Limb (tissue), 2 donors: ENCODE data around the gene FAM131C.
"Not testable (repeated sequence)": the region's sequence is repeated elsewhere in the genome, so short reads cannot be mapped to it uniquely, and the experiment has no call there.

Experiments
- DNase-seq, 2 donors: peaks; one replicate each; pipeline ENCODE4 v3.0.0-alpha.2; 2016; ENCODE audit errors: extremely low spot score in 2 of 2

FAM131C gene

GRCh38 chr1:16077406-16078245 lies 4.2 kb upstream of the FAM131C start:
- DNase-seq: no peak

GRCh38 chr1:16076865-16077238 lies 3.4 kb upstream of the FAM131C start:
- DNase-seq: no peak

- DNase-seq: no peak
These were observed 2.8 kb upstream of the FAM131C start for GRCh38 chr1:16076031-16076864.

DNA sequence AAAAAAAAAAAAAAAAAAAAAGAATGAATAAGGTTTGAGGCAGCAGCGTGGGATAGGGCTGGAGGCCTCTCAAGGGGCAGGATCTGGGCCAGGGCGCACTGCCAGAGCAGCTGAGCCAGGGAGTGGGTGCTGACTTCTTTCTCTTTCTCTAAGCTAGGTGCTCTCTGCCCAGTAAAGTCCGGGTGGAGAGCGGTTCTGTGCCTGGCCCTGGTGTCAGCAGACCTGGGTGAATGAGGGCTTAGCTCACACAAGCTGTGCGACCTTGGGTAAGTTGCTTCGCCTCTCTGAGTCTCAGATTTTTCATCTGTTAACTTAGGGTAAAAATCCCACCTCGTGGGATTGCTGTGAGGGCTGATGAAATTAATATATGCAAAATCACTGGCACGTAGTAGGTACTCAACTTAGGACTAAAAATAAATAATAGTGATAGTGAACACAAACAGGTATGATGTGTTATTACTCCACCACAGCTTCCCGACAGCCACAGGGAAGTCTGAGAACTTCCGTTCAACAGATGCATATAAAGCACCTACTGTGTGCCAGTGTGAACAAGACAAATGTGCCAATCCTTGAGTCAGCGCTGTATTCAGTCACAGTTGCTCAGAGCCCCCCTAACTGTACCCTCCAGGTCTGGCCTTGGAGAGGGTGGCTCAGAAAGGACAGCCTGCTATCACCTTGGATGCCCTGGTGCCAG lies 2.0 kb upstream of the FAM131C start:
- DNase-seq: no peak

DNA sequence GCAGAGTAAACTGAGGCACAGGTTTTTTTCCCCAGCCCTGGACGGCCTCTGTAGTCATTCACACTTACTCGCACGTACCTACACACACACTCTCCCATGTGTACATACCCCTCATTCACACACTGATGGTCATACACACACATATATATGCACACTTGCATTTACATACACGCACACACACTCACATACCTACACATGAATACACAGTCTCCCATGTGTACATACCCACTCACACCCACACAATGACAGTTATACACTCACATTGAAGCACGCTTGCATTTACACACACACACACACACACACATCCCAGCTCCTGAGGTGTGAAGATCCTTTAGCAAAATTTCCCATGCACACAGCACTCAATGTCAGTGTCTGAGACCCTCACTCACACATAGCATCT lies 766 bp upstream of the FAM131C start:
- DNase-seq: no peak

DNA sequence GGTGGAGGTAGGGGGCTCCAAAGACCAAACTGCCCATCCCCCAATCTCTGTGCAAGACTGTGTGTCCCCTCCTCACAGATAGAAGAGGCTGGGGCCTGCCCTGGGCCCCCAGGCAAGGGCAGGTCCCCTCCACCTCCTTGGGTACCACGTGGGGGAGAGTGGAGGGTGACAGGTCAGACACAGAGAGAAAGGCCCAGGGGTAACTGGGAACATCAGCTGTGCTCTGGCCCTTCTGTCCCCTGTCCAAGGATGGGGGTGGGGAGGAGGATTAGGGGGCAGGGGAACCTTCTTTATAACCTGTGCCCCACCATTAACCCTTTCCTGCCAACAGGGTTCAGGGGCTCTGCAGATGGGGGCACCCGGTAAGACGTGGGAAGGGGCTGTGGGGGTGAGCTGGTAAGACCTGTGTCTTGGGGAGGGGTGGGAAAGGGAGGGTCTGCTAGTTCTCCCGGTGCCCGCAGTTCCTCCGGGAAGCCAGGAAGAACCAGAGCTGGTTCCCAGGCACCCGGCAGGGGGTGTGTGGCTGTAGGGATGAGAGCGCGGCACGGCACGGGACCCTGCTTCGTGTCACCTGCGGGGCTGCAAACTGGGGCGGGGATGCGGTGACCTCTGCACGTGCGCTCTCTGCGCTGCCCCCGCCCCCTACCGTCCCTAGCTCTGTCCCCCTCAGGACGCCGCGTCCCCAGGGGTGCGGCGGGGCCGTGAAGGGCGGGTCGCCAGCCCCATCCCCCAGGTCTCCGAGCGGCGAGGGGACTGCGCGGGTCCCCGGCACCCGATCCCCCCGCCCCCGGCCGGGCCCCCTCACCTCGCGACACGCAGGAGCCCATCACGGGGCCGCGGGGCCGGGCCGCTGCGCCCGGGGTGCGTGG lies 601 bp downstream of the FAM131C start:
- no peak for DNase-seq

GRCh38 chr1:16072095-16072494 lies 1.4 kb downstream of the FAM131C start:
- no peak for DNase-seq

GRCh38 chr1:16071614-16072013 lies 1.8 kb downstream of the FAM131C start:
- no peak for DNase-seq

GRCh38 chr1:16070640-16071355 lies 2.7 kb downstream of the FAM131C start:
- no peak for DNase-seq

DNA sequence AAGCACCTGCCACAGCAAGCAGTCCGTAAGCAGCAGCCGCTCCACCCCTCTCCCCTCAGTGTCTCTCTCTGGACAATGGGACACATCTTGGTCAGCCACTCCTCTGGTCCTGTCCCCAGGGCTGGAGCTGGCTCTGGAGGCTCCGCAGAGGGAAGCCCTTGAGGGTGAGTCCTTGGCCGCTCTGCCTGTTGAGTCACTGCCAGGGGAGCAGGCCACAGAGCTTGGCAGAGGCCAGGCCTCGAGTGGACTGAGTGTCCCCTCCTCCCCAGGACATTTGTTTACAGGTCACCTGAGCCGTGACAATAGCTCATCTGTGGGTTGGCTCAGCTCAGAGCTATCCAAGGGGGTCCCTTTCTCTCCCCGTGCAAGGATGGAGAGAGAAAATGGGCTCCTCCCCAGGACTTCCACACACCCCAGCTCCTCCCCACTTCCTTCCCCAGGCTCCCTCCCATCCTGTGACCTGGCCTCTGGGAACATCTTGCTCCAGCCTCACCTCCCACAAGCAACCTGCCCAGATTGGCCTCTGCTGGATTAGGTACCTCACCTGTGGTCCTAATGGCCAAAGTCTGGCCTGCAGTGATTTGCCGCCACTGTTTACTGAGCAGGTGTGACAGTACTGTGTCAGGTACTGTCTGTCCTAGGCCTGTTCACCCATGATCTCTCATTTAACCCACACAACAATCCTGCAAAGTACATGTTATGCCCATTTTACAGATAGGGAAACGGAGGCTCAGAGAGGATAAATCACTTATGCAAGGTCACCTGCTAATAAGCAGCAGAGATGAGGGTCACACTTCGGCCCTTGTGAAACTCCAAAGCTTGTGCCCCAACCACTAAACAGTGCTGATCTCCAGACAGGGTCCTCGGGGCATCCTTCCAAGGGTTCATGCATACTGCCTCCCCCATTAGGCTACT lies 4.8 kb downstream of the FAM131C start:
- no peak for DNase-seq

DNA sequence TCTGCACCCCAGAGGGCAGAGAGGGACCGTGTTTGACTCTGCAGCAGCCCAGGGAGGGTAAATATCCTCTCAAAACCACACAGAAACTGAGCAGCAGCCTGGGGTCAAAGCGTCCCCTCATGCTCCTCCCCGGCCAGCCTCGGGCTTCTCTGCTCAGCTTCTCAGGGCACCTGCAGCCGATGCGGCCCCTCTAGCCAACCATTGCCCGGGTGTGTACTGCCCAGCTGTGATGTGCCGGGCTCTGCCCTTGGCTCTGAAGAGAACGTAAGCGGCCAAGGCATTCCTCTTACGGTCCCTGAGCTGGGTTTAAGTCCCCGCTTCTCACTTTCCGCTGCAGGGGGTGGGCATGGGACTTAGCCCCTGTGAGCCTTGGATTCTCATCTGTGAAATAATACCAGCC lies 5.5 kb downstream of the FAM131C start:
- DNase-seq: no peak

DNA sequence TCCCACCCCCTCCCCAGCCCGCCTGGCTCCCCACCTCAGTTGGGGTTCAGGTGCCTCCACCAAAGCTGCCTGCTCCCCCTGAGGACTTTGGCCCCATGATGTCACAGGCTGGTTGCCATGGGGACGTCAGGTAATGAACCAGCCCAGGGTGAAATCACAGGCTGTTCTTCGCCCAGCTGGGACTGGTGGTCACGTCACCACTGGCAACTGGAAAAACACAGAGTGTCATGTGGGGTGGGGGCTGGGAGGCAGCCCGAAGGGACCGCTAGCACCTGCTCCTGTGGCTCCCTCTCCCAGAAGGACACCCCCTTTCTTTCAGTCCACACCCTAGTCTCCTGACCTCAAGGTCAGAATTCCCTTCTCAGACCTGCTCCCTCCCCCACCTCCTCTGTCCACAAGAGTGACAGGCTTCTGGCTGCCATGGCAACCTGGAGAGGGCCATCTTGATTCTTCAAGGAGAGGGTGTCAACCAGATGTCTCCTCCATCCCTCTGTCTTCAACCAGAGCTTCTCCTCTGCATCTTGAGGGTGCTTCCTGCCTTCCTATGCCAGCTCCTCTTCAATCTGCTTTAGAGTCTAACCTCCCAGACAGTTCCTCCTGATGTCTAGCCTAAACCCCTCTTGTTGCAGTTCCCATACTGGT lies 6.2 kb downstream of the FAM131C start:
- peak in 1 of 2 donors; percentile 59 for DNase-seq

- DNase-seq: no peak
These were observed 7.2 kb downstream of the FAM131C start for GRCh38 chr1:16066245-16066644.

DNA sequence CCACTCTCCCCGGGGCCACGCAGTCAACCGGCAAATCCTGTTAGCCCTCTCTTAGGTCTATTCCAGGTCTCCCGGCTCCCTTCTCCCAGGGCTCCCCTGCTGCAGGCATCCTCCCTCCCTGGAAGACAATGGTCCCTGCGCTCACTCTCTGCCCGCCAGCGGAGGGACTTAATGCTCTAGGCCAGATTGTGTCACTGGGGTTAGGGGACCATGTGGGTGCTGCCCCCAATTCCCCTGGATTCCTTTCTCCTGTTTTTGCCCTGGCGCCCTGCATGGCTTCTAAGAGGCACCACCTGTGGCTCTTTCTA lies 8.2 kb downstream of the FAM131C start:
- no peak for DNase-seq

DNA sequence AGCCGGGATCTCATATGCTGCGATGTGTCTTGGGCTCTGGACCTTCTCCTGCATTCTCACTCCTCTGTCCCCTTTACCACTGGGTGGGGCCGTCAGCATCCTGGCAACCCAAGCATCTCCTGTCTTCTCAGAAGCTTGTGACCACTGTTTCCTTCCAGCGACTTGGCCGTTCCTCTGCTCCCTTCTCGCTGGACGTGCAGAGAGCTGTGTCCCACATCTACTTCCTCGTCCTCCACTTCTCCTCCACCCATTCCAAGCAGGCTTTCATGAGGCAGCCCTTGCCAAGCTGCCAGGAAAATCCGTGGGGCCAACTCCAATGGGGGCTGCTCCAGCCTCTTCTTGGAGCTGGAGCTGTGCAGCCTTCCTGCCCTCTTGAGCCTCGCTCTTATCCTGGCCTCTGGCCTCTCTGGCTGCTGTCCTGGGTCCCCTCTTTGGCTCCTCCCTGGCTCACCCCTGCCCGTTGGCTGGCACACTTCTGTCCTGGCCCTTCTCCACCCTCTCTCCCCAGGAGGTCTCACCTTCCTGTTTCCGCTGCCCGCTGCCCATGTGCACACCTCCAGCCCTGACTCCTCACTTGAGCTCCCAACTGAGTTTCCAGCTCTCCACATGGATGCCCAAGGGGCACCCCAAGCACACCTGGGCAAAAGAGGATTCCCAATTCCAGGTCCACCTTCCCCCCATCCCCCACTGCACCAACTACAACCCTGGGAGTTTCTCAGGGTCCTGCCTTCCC lies 8.7 kb downstream of the FAM131C start:
- no peak for DNase-seq

DNA sequence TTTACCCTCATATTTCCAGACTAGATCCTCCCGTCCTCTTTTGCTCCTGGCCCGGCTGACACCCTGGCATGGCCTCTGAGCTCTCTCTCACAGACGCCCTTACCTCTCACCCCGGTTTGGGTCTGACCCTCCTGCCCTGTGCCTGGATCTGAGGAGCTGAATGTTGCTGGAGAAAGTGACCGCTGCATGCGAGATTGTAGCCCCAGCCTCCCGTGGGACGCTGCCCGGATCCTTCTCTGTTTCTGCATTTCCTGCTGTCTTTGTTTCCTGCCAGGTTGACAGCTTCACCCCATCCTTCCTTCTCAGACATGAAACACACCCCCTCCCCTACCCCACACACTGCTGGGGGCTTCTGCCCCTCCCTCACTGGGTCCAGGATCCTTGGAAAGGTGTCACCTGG lies 9.5 kb downstream of the FAM131C start:
- no peak for DNase-seq

DNA sequence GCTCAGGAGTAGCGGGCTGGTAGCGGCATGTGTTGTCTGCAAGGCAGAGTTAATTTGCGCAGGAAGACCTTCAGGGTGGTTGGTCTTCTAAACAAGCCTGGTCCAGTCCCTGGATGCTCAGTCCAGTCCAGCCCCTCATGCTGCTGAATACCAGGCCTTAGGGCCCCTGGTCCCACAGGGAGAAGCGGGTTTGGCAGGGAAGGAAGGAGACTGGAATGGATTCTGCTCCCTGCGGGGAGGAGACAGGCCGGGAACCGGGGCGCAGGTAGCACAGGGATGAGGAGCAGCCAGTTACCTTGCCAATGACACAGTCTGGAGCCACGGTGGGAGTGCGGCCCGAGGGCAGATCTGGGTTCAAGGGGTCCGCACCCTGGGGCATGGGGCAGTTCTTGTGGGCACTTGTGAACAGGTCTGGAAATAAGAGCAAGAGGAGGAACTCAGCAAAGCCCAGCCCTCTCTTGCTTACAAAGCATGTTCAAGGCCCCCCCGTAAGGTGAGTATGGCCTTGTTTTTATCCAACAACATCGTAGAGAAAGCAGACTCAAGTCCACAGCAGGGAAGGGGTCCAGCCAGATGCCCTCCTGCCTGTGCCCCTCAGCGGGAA lies 10.1 kb downstream of the FAM131C start:
- no peak for DNase-seq

- not testable (repeated sequence) for DNase-seq
These were observed 10.8 kb downstream of the FAM131C start for GRCh38 chr1:16062687-16063075.
